HCT116 (cell line): ENCODE measurements around the gene LIMA1. TPM values are rescaled to one million over a fixed set of nuclear protein-coding genes. Genes with fewer than 3 reads are reported as not detected.

Source experiments
- ATAC-seq: fragments of 200-7000 bp; cut with Tn5 transposase; 2 replicates; pipeline ENCODE4 v1.9.1; 2020; ENCODE audit warnings: mild to moderate bottlenecking, moderate library complexity
- BruUV-seq: library from RNA; stranded (reverse); fragments of 400-500 nt; replicated peaks from 2 replicates; lab custom pipeline; 2021; lab: Mats Ljungman, UMichigan
- CTCF ChIA-PET: fragments of 300-600 bp; sonication (Branson Sonifier 250); formaldehyde crosslinking; loops from one replicate; lab custom pipeline; 2021; ENCODE audit warnings: antibody characterized with exemption; lab: Charles Lee
- POLR2A ChIA-PET: fragments of 300-600, 350-600 bp; sonication (Branson Sonifier 250); formaldehyde crosslinking; loops from one replicate; lab custom pipeline; 2021; ENCODE audit warnings: antibody characterized with exemption; lab: Charles Lee
- RAD21 ChIA-PET, 2 experiments: fragments of 300-600 bp; sonication (Branson Sonifier 250); formaldehyde crosslinking; loops; one replicate each; lab custom pipeline; 2023; ENCODE audit warnings: low total read pairs in 2 of 2; ENCODE audit not compliant: uncharacterized antibody in 2 of 2, unreplicated experiment in 2 of 2, low non-redundant PET in 1 of 2; lab: Charles Lee
- DNase-seq: peaks from one replicate; pipeline ENCODE4 v3.0.0-alpha.2; 2010; ENCODE audit warnings: low read depth, low spot score
- H2AFZ ChIP-seq: fragments of 200-600 bp; shearing (Covaris generic), sonication (generic); 2 replicates; pipeline ENCODE4 v1.6.1; 2017; ENCODE audit warnings: low read depth, mixed run types, mixed read lengths, antibody characterized with exemption, low read length; ENCODE audit not compliant: poor library complexity, severe bottlenecking
- H3K27ac ChIP-seq: 2 replicates; pipeline ENCODE4 v1.5.1; 2012; ENCODE audit warnings: low read depth, low read length
- H3K27me3 ChIP-seq: fragments of 200-600 bp; sonication (generic); 2 replicates; pipeline ENCODE4 v1.6.1; 2016; ENCODE audit warnings: mixed run types, low read length, mixed read lengths; ENCODE audit not compliant: insufficient read depth
- H3K36me3 ChIP-seq, 2 experiments: fragments of 200-500 bp in 1 of 2; fragments of 200-600 bp in 1 of 2; sonication (Bioruptor generic) in 1 of 2; sonication (generic) in 1 of 2; 2 replicates each; pipeline versions ENCODE4 v1.5.1 to v1.6.1; 2014 to 2016; ENCODE audit warnings: low read length in 2 of 2, inconsistent platforms in 1 of 2, mixed read lengths in 1 of 2, mixed run types in 1 of 2; ENCODE audit not compliant: insufficient read depth in 2 of 2, control insufficient read depth in 1 of 2
- H3K4me1 ChIP-seq, 2 experiments: fragments of 200-600 bp in 1 of 2; sonication (generic) in 1 of 2; 2 replicates each; pipeline versions ENCODE4 v1.5.1 to v1.6.1; 2012 to 2017; ENCODE audit warnings: low read length in 2 of 2, inconsistent platforms in 1 of 2, mild to moderate bottlenecking in 1 of 2, mixed read lengths in 1 of 2, mixed run types in 1 of 2, moderate library complexity in 1 of 2; ENCODE audit not compliant: insufficient read depth in 2 of 2, control insufficient read depth in 1 of 2
- H3K4me2 ChIP-seq: fragments of 200-600 bp; sonication (generic); 2 replicates; pipeline ENCODE4 v1.6.1; 2017; ENCODE audit warnings: mixed run types, low read length, mixed read lengths
- H3K4me3 ChIP-seq, 2 experiments: fragments of 200-600 bp in 1 of 2; sonication (generic) in 1 of 2; replicated peaks in 1 of 2; 2 replicates each; pipeline ENCODE4 v1.5.1; 2011 to 2016; ENCODE audit warnings: low read length in 2 of 2, control low read depth in 1 of 2, low read depth in 1 of 2, mild to moderate bottlenecking in 1 of 2, mixed read lengths in 1 of 2, mixed run types in 1 of 2
- H3K79me2 ChIP-seq: fragments of 200-600 bp; sonication (generic); 2 replicates; pipeline ENCODE4 v1.6.1; 2017; ENCODE audit warnings: mild to moderate bottlenecking, mixed run types, low read length, moderate library complexity, mixed read lengths; ENCODE audit not compliant: insufficient read depth
- H3K9ac ChIP-seq: fragments of 200-600 bp; sonication (generic); 2 replicates; pipeline ENCODE4 v1.6.1; 2016; ENCODE audit warnings: low read length, mixed read lengths
- H3K9me2 ChIP-seq: fragments of 200-600 bp; sonication (generic), shearing (Covaris generic); 2 replicates; pipeline ENCODE4 v1.6.1; 2017; ENCODE audit warnings: mixed run types, mild to moderate bottlenecking, moderate library complexity; ENCODE audit not compliant: insufficient read depth
- H3K9me3 ChIP-seq, 2 experiments: fragments of 200-500 bp in 1 of 2; fragments of 200-600 bp in 1 of 2; sonication (Bioruptor generic) in 1 of 2; sonication (generic) in 1 of 2; 2 replicates each; pipeline ENCODE4 v1.6.1; 2014 to 2017; ENCODE audit warnings: low read length in 2 of 2, mixed read lengths in 2 of 2, inconsistent platforms in 1 of 2, low read depth in 1 of 2, mild to moderate bottlenecking in 1 of 2, mixed run types in 1 of 2, moderate library complexity in 1 of 2; ENCODE audit not compliant: control insufficient read depth in 1 of 2, insufficient read depth in 1 of 2
- H4K20me1 ChIP-seq: fragments of 200-600 bp; sonication (generic), shearing (Covaris generic); 2 replicates; pipeline ENCODE4 v1.6.1; 2017; ENCODE audit warnings: mixed run types, mild to moderate bottlenecking, moderate library complexity; ENCODE audit not compliant: insufficient read depth
- CBX3 ChIP-seq: IDR thresholded peaks from 2 replicates; pipeline ENCODE4 v1.6.1; 2012; ENCODE audit warnings: low read depth
- CEBPB ChIP-seq: IDR thresholded peaks from 2 replicates; pipeline ENCODE4 v1.6.1; 2012; ENCODE audit warnings: low read depth
- EGR1 ChIP-seq: IDR thresholded peaks from 2 replicates; pipeline ENCODE4 v1.6.1; 2012; ENCODE audit warnings: low read depth
- EZH2 ChIP-seq: fragments of 200-600 bp; sonication (generic); IDR thresholded peaks from 2 replicates; pipeline ENCODE4 v1.6.1; 2017; ENCODE audit warnings: antibody characterized with exemption, mixed run types
- FOSL1 ChIP-seq: IDR thresholded peaks from 2 replicates; pipeline ENCODE4 v1.6.1; 2012; ENCODE audit warnings: low read depth
- MAX ChIP-seq: IDR thresholded peaks from 2 replicates; pipeline ENCODE4 v1.6.1; 2012
- POLR2AphosphoS5 ChIP-seq: IDR thresholded peaks from 2 replicates; pipeline ENCODE4 v1.6.1; 2011; ENCODE audit warnings: mild to moderate bottlenecking, low read depth, low read length, moderate library complexity
- SIN3A ChIP-seq: IDR thresholded peaks from 2 replicates; pipeline ENCODE4 v1.6.1; 2012; ENCODE audit warnings: low read depth
- SP1 ChIP-seq: IDR thresholded peaks from 2 replicates; pipeline ENCODE4 v1.6.1; 2012; ENCODE audit warnings: low read depth
- SRF ChIP-seq: IDR thresholded peaks from 2 replicates; pipeline ENCODE4 v1.6.1; 2012; ENCODE audit warnings: low read depth
- YY1 ChIP-seq: IDR thresholded peaks from 2 replicates; pipeline ENCODE4 v1.6.1; 2011; ENCODE audit warnings: low read length, low read depth, moderate library complexity, mild to moderate bottlenecking; ENCODE audit not compliant: insufficient replicate concordance; ENCODE audit errors: extremely low read depth
- ZBTB33 ChIP-seq: IDR thresholded peaks from 2 replicates; pipeline ENCODE4 v1.6.1; 2011; ENCODE audit warnings: mild to moderate bottlenecking, low read length, moderate library complexity; ENCODE audit not compliant: insufficient replicate concordance; ENCODE audit errors: extremely low read depth
- ZFX ChIP-seq: fragments of 450-650 bp; IDR thresholded peaks from 2 replicates; pipeline ENCODE4 v1.6.1; 2017
- ZNF274 ChIP-seq: fragments of 200-500 bp; sonication (Bioruptor generic); IDR thresholded peaks from 2 replicates; pipeline ENCODE4 v1.6.1; 2014; ENCODE audit warnings: mild to moderate bottlenecking, low read depth, low read length, inconsistent platforms
- intact Hi-C: fragments of 100-400 bp; cut with micrococcal nuclease; formaldehyde crosslinking; loops from 2 replicates; pipeline ENCODE4 v1.10.0; 2022
- total RNA-seq: library from RNA; stranded (reverse); gene quantifications from one replicate; pipeline ENCODE4 v1.2.1, GENCODE V29; 2021; ENCODE audit not compliant: unreplicated experiment
- TF ChIP-seq, protein P1 (sequence below): IDR thresholded peaks from 2 replicates; pipeline ENCODE4 v1.6.1; 2012; ENCODE audit warnings: low read depth

Gene LIMA1
- total RNA-seq, 1 experiment from 2014 or later, result 79.6 TPM

GRCh38 chr12:50151047-50151687, 132.2 kb downstream of the LIMA1 start:
- H2AFZ ChIP-seq, result no peak overlapping the region
- no peak for ATAC-seq
- intact Hi-C loops, result no loop called here
- H3K79me2 ChIP-seq, result peaks cover 13% of the 10 kb centered on the region; the same call in 1 of the 2 replicates
- ChIA-PET CTCF (no interaction called here), RAD21 (no interaction called here), POLR2A (interaction anchor here (0.6 kb wide), 1 partner anchor 58 kb away, joined by 3 read pairs; no protein-coding TSS in a partner anchor)
- H3K9me3 ChIP-seq, result no peaks in the 10 kb centered on the region
- no peak overlapping the region for H3K4me2 ChIP-seq
- no peak overlapping the region for H3K27ac ChIP-seq
- H3K27me3 ChIP-seq, result no peaks in the 10 kb centered on the region
- H3K36me3 ChIP-seq, result no peaks in the 10 kb centered on the region
- no peak overlapping the region for H3K9ac ChIP-seq
- no peaks in the 10 kb centered on the region for H4K20me1 ChIP-seq
- BruUV-seq, result TSS peak; percentile 48
- no peak for TF ChIP-seq CEBPB
- TF ChIP-seq YY1, result no peak
- no peak for TF ChIP-seq POLR2AphosphoS5
- no peak for TF ChIP-seq CBX3
- no peak for TF ChIP-seq FOSL1
- TF ChIP-seq MAX, result no peak
- TF ChIP-seq EZH2, result no peak
- TF ChIP-seq SIN3A, result no peak
- TF ChIP-seq, protein P1, sequence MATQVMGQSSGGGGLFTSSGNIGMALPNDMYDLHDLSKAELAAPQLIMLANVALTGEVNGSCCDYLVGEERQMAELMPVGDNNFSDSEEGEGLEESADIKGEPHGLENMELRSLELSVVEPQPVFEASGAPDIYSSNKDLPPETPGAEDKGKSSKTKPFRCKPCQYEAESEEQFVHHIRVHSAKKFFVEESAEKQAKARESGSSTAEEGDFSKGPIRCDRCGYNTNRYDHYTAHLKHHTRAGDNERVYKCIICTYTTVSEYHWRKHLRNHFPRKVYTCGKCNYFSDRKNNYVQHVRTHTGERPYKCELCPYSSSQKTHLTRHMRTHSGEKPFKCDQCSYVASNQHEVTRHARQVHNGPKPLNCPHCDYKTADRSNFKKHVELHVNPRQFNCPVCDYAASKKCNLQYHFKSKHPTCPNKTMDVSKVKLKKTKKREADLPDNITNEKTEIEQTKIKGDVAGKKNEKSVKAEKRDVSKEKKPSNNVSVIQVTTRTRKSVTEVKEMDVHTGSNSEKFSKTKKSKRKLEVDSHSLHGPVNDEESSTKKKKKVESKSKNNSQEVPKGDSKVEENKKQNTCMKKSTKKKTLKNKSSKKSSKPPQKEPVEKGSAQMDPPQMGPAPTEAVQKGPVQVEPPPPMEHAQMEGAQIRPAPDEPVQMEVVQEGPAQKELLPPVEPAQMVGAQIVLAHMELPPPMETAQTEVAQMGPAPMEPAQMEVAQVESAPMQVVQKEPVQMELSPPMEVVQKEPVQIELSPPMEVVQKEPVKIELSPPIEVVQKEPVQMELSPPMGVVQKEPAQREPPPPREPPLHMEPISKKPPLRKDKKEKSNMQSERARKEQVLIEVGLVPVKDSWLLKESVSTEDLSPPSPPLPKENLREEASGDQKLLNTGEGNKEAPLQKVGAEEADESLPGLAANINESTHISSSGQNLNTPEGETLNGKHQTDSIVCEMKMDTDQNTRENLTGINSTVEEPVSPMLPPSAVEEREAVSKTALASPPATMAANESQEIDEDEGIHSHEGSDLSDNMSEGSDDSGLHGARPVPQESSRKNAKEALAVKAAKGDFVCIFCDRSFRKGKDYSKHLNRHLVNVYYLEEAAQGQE, result no peak
- no peak for TF ChIP-seq ZBTB33
- TF ChIP-seq ZFX, result no peak
- no peak for TF ChIP-seq SP1
- TF ChIP-seq EGR1, result no peak
- no peak for TF ChIP-seq SRF
- TF ChIP-seq ZNF274, result no peak
- H3K4me1 ChIP-seq, result no peaks in the 10 kb centered on the region
- H3K9me2 ChIP-seq, result no peaks in the 10 kb centered on the region
- no peak for DNase-seq
- H3K4me3 ChIP-seq, result no peak overlapping the region
